Endothelial cell (in vitro differentiated cells): ENCODE measurements around the gene TIA1. TPM values are rescaled to one million over a fixed set of nuclear protein-coding genes. Genes with fewer than 3 reads are reported as not detected.
"Not testable (repeated sequence)": the region's sequence is repeated elsewhere in the genome, so short reads cannot be mapped to it uniquely, and the experiment has no call there.

Source experiments
- DNase-seq: peaks from one replicate; pipeline ENCODE4 v3.0.0; 2021; ENCODE audit warnings: low spot score
- H3K27ac Mint-ChIP-seq: one replicate; pipeline ENCODE4 v1.8.0; 2021; ENCODE audit warnings: mixed read lengths, inconsistent platforms; ENCODE audit not compliant: unreplicated experiment
- H3K27me3 Mint-ChIP-seq: one replicate; pipeline ENCODE4 v1.8.0; 2021; ENCODE audit warnings: mild to moderate bottlenecking, moderate library complexity, mixed read lengths, inconsistent platforms; ENCODE audit not compliant: unreplicated experiment
- H3K36me3 Mint-ChIP-seq: one replicate; pipeline ENCODE4 v1.8.0; 2021; ENCODE audit warnings: mild to moderate bottlenecking, low read depth, mixed read lengths, inconsistent platforms; ENCODE audit not compliant: unreplicated experiment
- H3K4me1 Mint-ChIP-seq: one replicate; pipeline ENCODE4 v1.8.0; 2021; ENCODE audit warnings: mild to moderate bottlenecking, mixed read lengths, inconsistent platforms; ENCODE audit not compliant: unreplicated experiment
- H3K4me3 Mint-ChIP-seq: one replicate; pipeline ENCODE4 v1.8.0; 2021; ENCODE audit warnings: mild to moderate bottlenecking, mixed read lengths, inconsistent platforms; ENCODE audit not compliant: unreplicated experiment
- H3K9me3 Mint-ChIP-seq: one replicate; pipeline ENCODE4 v1.8.0; 2021; ENCODE audit warnings: mixed read lengths, inconsistent platforms; ENCODE audit not compliant: unreplicated experiment
- CTCF ChIP-seq: fragments of 200-600 bp; sonication (generic); IDR thresholded peaks from one replicate; pipeline ENCODE4 v1.5.0; 2021; ENCODE audit warnings: antibody characterized with exemption; ENCODE audit not compliant: unreplicated experiment
- total RNA-seq: library from RNA; stranded (reverse); fragmentation: NEBNext Ultra II Directional; extraction: Animal tissue kit (Norgen Biotek cat#: 25700); gene quantifications from one replicate; pipeline ENCODE4 v1.2.1, GENCODE V29; 2021; ENCODE audit not compliant: unreplicated experiment

Gene TIA1
- total RNA-seq, 1 donor from 2014 or later, result 200 TPM

- Mint-ChIP-seq H3K4me1 (peaks cover 20% of the 10 kb centered on the region), H3K4me3 (peak overlapping the region; percentile 25), H3K9me3 (no peaks in the 10 kb centered on the region), H3K27ac (peak overlapping the region; percentile 75), H3K36me3 (peaks cover 16% of the 10 kb centered on the region), H3K27me3 (peaks cover 1% of the 10 kb centered on the region)
- no peak for DNase-seq
- TF ChIP-seq CTCF, result no peak
Measured at GRCh38 chr2:70241340-70241739, 7.1 kb downstream of the TIA1 start.

- no peak overlapping the region for H3K27ac Mint-ChIP-seq
- peaks cover 1% of the 10 kb centered on the region for H3K27me3 Mint-ChIP-seq
- peaks cover 16% of the 10 kb centered on the region for H3K36me3 Mint-ChIP-seq
- DNase-seq, result no peak
- peaks cover 15% of the 10 kb centered on the region for H3K4me1 Mint-ChIP-seq
- H3K4me3 Mint-ChIP-seq, result no peak overlapping the region
- no peak for TF ChIP-seq CTCF
- no peaks in the 10 kb centered on the region for H3K9me3 Mint-ChIP-seq
Measured at GRCh38 chr2:70240599-70240998, 7.8 kb downstream of the TIA1 start.

GRCh38 chr2:70233926-70234325 lies 14.5 kb downstream of the TIA1 start:
- Mint-ChIP-seq H3K4me1 (no peaks in the 10 kb centered on the region), H3K27me3 (no peaks in the 10 kb centered on the region), H3K36me3 (peaks cover 10% of the 10 kb centered on the region), H3K4me3 (peak overlapping the region; percentile 62), H3K9me3 (no peaks in the 10 kb centered on the region), H3K27ac (no peak overlapping the region)
- DNase-seq, result no peak
- TF ChIP-seq CTCF, result no peak

- no peak overlapping the region for H3K4me3 Mint-ChIP-seq
- peaks cover 29% of the 10 kb centered on the region for H3K36me3 Mint-ChIP-seq
- H3K27ac Mint-ChIP-seq, result no peak overlapping the region
- no peaks in the 10 kb centered on the region for H3K9me3 Mint-ChIP-seq
- H3K27me3 Mint-ChIP-seq, result no peaks in the 10 kb centered on the region
- no peak for DNase-seq
- no peak for TF ChIP-seq CTCF
- no peaks in the 10 kb centered on the region for H3K4me1 Mint-ChIP-seq
Measured at GRCh38 chr2:70226781-70227180, 21.6 kb downstream of the TIA1 start.

GRCh38 chr2:70223305-70223704 lies 25.1 kb downstream of the TIA1 start:
- H3K36me3 Mint-ChIP-seq, result peaks cover 35% of the 10 kb centered on the region
- not testable (repeated sequence) for DNase-seq, H3K4me3 Mint-ChIP-seq, H3K27me3 Mint-ChIP-seq, H3K27ac Mint-ChIP-seq, H3K9me3 Mint-ChIP-seq, H3K4me1 Mint-ChIP-seq
